ENCODE measurements around the gene D2HGDH.
"Not testable (repeated sequence)": the region's sequence is repeated elsewhere in the genome, so short reads cannot be mapped to it uniquely, and the experiment has no call there.

DNA sequence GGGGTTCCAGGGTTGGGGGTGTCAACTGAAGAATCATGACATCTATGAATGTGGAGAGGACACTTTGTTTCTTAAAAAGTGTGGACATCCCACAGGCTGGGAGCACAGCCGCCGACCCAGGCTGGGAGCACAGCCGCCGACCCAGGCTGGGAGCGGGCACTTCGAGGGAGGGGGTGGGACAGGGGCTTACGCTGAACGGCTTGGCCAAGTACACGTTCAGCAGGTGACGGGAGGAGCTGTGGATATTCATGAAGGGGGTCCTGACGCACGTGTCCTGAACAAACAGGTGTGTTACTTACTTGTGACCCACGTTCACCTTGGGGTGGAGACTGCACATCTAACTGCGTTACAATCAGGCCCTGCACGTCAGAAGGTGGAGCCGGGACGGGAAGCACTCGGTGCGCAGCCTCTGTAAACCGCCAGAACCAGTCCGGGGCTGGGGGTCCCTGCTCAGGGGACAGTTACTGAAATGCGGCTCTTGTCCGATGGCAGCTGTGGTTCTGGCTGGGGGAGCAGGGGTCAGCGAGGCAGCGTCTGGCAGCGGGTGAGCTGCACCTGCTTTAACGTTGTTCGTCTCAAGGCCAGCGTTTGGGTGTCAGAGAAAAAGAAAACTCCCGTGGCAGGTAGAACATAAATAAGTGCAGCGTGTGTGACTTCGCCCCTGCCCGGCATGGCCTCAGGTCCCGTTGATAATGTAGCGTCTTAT lies 65.9 kb downstream of the D2HGDH start:
- TF ChIP-seq POLR2AphosphoS5 (IDR thresholded peaks at IDR 0.05; ENCODE audit: borderline replicate concordance, low read depth, low read length); EZH2 (IDR thresholded peaks at IDR 0.05): not testable (repeated sequence)
